HG03135 (cell line): ENCODE results near the gene AGT.

Experiments used
- ATAC-seq: cut with Tn5 transposase; IDR thresholded peaks from one replicate; pipeline ENCODE4 v1.9.1; 2021; ENCODE audit warnings: mild to moderate bottlenecking, moderate library complexity; ENCODE audit not compliant: unreplicated experiment

AGT gene

DNA sequence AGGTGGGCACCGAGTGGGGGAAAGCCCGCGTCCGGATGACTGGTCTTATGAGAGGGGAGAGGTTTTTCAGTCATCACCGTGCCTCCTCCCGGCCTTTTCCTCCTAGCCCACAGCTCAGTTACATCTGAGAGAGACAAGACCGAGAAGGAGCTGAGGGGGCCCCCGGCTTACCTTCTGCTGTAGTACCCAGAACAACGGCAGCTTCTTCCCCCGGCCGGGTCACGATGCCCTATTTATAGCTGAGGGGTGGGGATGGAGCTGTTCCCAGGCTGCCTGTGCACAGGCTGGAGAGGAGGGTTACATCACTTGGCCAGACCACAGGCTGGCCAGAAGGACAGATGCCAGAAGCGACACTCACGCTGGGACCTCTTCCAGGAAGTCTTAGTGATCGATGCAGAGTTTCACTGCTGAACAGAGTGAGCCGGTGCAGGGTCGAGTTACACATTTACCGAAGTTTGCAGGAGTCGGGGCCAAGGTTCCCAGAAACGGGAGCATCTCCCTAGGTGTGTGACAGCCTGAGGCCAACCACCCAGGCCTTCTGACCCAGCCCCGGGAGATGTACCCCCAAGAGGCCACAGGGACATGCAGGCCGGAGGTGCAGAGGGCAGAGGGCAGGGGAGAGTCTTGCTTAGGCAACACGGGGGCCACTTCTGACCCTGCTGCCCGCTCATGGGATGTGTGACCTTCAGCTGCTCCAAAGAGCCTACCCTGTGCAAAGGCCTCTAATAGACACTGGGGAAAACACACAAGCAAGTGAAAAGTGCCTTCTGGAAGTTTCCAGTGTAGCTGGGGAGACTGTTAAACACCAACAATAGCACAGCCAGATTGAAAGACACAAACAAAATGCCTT is at the start of gene AGT:
TSS of gene AGT (minus strand) at position 208 of the 850 bp plus-strand sequence. CDS start 3,299 bp downstream, outside the sequence.
- ATAC-seq: no peak

DNA sequence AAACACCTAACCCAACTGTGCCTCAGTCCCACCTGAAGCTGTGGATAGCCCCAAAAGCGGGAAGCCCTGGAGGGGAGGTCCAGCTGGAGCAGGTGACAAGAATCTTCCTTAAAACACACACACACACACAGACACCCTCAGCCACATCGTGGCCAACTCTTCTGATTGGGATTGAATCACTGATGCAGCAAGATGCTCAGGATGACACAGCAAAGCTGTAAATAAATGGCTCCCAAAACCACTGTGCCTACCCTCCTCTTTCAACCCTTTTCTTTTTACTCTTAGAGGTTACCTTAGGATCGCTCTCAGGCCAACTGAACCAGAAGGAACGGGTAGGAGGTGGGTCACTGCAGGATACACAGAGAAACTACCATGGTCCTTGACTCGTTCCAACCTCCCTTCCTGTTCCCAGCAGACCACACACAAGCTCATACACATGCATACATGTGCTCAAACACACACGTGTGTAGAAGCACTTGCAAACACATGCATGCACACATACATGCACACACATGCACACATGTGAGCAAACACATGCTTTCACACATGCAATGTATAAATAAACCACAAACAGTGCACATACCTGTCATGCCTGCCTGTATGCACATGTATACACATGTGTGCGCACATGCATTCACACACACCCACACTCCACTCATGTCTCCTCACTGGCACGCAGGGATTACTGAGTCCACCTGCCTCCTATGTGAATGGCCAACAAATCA is 47.7 kb upstream of the AGT start:
- no peak for ATAC-seq

GRCh38 chr1:230760360-230760827 is 46.5 kb upstream of the AGT start:
- no peak for ATAC-seq

- no peak for ATAC-seq
Observed at GRCh38 chr1:230759369-230760065, 45.6 kb upstream of the AGT start.

- ATAC-seq: no peak
Observed at GRCh38 chr1:230758709-230759368, 44.9 kb upstream of the AGT start.

DNA sequence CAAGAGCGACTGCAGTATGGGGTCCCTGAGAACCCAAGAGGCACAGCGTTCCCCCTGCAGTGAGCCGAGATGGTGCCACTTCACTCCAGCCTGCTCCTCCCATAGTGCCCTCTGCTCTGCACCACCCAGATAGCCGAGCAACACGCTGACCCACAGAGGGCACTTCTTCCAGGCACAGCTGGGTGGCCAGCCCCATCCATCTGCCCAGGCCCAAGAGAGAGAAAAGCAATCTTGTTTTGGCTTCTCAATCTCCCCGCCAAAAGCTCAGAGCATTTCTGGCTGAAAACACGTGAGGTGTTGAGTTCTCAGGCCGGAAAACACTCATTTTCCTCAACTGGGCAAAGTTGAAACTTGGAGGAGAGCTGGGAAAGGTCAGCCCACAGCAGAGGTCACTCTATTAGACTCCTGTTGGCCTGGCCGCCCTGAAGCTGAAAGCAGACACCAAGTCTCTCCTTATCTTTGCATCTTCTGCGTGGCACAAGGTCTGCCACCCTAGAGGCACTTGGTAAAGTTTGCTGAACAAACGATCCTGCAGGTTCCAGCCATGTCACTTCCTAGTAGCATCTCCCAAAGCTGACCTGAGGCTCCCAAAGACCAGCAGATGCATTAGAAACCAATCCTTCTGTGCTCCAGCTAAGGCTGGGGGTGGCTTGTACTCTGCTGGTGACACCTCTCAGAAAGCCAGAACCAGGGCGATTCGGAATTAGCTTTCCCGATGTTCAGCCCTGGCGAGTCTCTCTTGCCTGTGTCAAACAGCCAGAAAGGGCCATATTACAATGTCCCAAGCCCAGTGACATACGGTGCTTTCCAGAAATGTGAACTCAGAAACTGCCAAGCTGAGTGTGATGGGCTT is 44.2 kb upstream of the AGT start:
- no peak for ATAC-seq

DNA sequence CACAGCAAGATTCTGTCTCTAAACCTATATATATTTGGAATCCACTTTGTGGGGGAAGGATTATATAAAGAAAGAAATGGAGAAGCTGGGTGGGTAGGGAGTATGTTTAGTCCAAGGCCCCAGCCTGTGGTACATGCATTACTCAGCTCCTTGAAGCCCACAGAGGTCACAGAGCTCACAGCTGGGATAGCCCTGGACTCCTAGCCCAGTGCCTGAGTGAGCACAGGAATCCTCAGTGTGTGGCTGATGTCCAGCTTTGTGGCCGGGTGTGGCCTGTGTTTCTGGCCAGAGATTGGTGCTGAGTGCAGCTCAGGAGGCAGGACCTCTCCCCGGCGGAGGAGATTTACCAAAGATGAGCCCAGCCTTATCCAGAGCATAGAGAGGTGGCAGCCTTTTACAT is 40.9 kb upstream of the AGT start:
- no peak for ATAC-seq

DNA sequence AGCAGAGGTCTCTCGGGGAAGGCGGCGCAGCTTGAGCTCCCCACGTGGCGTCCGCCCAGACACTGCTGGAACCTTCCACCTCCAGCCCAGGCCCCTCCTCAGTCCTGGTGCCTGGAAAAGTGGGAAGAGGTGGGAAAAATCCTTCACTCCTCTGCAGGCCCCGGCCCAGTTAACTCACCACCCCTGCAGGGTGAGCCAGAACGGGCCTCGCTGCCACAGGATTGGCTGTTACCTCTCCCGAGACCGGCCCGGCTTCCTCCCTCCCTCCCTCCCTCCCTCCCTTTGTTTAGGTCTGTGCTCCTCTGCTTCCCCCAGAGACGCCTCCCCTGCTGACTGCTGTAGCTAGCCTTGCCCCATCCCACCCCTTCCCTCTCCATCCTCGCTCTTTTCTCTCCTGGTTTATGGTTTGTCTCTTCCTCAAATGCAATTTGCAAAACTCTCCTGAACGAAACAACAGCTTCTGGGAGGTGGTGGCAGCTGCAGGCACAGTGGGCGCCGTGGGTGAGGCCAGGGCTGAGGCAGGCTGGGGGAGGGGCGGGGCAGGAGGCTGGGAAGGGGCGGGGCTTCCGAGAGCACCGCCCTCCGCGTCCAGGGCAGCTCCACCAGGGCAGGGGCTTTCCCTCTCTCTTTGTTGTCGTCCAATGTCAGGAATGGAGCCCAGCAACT is 39.8 kb upstream of the AGT start:
- ATAC-seq: no peak

GRCh38 chr1:230753191-230753585 is 39.3 kb upstream of the AGT start:
- ATAC-seq: no peak

DNA sequence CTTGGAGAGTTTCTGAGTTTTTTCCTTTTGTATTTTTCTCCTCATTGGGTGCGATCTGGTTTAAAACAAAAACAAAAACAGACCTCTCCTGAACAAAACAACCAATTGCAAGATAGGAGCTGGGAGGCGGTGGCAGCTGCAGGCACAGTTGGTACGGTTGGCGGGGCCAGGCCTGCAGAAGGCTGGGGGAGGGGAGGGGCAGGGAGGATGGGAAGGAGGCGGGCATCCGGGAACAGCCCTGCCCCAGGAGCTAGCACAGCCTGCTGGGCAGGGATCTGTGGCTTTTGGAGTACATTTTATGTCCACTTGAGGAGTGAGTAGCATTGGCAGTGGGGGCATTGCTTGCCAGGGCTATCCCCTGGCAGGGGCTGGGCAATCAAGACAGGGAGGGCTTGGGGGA is 38.5 kb upstream of the AGT start:
- no peak for ATAC-seq

- ATAC-seq: no peak
Observed at GRCh38 chr1:230750986-230751625, 37.2 kb upstream of the AGT start.

DNA sequence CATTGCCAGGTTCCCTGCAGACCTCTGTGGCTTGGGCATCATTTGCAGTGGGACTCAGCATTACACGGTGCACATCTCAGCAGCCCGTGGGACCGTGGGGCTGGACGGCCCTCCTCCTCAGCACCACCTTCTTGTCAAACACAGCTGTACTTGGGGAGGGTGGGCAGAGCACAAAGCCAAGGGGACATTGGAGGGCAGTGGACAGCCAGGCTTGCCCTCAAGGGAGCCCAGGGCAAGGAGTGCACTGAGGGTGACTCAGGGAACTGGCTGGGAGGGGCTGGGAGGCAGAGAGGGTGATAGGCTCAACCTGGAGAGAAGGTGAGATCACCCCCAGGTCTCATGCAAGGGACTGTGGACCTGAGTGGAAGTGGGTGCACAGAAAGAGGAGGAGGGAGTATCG is 36.7 kb upstream of the AGT start:
- ATAC-seq: no peak

DNA sequence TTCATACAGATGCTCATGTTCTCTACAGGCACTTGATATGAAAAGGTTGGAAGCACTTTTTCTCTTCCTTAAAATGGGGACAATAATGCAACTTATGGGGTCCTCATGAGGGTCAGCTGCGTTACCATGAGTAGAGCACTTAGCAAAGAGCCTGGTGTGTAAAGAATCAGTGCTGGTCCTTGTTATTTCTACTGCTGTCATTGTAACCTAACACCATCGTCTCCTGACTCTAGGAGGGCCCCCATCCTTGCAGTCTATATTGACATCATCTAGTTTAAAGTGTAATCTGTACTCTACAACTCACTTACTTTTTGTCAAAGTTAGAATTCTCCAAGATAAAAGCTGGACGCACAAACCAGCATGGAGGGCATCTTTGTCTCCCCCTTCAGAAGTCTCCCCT is 35.7 kb upstream of the AGT start:
- ATAC-seq: no peak

GRCh38 chr1:230749150-230749549 is 35.2 kb upstream of the AGT start:
- ATAC-seq: no peak

GRCh38 chr1:230747890-230748800 is 34.2 kb upstream of the AGT start:
- no peak for ATAC-seq

- ATAC-seq: no peak
Observed at GRCh38 chr1:230747127-230747730, 33.3 kb upstream of the AGT start, which contains the start of gene CAPN9. CAPN9 (plus strand) TSS chr1:230747388; CDS start chr1:230747497, 109 bp downstream.

DNA sequence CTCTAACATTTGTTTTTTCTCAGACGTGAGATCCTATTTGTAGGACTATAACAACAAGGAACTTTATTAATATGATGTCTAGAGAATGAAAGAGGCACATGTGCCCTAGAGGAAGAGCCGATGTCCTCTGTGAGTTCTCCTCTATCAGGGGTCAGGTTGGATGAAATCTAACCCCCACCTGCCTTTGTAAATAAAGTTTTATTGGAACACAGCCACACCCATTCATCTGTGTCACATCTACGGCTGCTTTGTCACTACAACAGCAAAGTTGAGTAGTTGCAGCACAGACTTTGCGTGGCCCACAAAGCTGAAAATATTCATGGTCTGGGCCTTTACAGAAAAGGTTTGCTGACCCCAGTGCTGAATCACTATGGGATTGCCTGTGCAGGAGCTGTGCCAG is 32.7 kb upstream of the AGT start:
- ATAC-seq: no peak
